Activated T-cell treated with anti-CD3 and anti-CD28 coated beads, Interleukin-2, amount 50 U/mL, for 24 hours (primary cell): ENCODE data around the gene HAUS5.
"Not testable (repeated sequence)": the region's sequence is repeated elsewhere in the genome, so short reads cannot be mapped to it uniquely, and the experiment has no call there.

Source experiments
- DNase-seq: peaks from one replicate; pipeline ENCODE4 v3.0.0-alpha.2; 2020
- H3K27ac Mint-ChIP-seq: 2 replicates; pipeline ENCODE4 v1.8.0; 2020; ENCODE audit warnings: mild to moderate bottlenecking, mixed read lengths
- H3K27me3 Mint-ChIP-seq: 2 replicates; pipeline ENCODE4 v1.8.0; 2020; ENCODE audit warnings: mixed read lengths
- H3K36me3 Mint-ChIP-seq: 2 replicates; pipeline ENCODE4 v1.8.0; 2020; ENCODE audit warnings: low read depth, mixed read lengths
- H3K4me1 Mint-ChIP-seq: 2 replicates; pipeline ENCODE4 v1.8.0; 2020; ENCODE audit warnings: low read depth, mixed read lengths
- H3K4me3 Mint-ChIP-seq: 2 replicates; pipeline ENCODE4 v1.8.0; 2020; ENCODE audit warnings: mild to moderate bottlenecking, moderate library complexity, mixed read lengths
- H3K9me3 Mint-ChIP-seq: 2 replicates; pipeline ENCODE4 v1.8.0; 2020; ENCODE audit warnings: mixed read lengths

The HAUS5 gene

DNA sequence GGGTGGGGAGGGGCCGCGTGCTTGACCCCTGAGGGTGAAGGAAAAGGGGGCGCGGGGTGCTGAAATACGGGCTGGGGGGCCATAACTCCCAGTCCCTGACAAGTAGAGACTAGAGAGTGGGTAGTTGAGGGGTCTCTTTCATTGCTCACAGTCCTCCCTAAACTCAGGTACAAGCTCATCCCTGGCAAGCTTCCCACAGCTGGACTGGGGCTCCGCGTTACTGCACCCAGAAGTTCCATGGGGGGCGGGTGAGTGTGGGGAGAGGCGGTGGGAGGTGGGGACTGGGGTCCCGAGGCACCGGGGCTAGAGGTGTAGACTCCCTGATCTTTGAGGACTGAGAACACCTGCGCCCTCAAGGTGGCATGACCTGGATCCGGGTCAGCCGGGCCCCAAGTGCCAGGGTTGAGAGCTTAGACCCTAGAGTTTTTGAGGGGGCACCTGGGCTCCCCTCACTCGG is 30.3 kb downstream of the HAUS5 start:
- peaks cover 46% of the 10 kb centered on the region for H3K4me1 Mint-ChIP-seq
- H3K27me3 Mint-ChIP-seq, result no peaks in the 10 kb centered on the region
- peak overlapping the region; percentile 79 for H3K4me3 Mint-ChIP-seq
- peaks cover 11% of the 10 kb centered on the region for H3K36me3 Mint-ChIP-seq
- H3K9me3 Mint-ChIP-seq, result no peaks in the 10 kb centered on the region
- no peak for DNase-seq
- peak overlapping the region; percentile 57 for H3K27ac Mint-ChIP-seq

- H3K4me3 Mint-ChIP-seq, result peak overlapping the region; percentile 79
- DNase-seq, result peak; percentile 92
- H3K27me3 Mint-ChIP-seq, result no peaks in the 10 kb centered on the region
- H3K36me3 Mint-ChIP-seq, result peaks cover 8% of the 10 kb centered on the region
- H3K9me3 Mint-ChIP-seq, result no peaks in the 10 kb centered on the region
- peak overlapping the region; percentile 93 for H3K27ac Mint-ChIP-seq
- H3K4me1 Mint-ChIP-seq, result peaks cover 47% of the 10 kb centered on the region
Observed at GRCh38 chr19:35643255-35644205, 31.0 kb downstream of the HAUS5 start.

DNA sequence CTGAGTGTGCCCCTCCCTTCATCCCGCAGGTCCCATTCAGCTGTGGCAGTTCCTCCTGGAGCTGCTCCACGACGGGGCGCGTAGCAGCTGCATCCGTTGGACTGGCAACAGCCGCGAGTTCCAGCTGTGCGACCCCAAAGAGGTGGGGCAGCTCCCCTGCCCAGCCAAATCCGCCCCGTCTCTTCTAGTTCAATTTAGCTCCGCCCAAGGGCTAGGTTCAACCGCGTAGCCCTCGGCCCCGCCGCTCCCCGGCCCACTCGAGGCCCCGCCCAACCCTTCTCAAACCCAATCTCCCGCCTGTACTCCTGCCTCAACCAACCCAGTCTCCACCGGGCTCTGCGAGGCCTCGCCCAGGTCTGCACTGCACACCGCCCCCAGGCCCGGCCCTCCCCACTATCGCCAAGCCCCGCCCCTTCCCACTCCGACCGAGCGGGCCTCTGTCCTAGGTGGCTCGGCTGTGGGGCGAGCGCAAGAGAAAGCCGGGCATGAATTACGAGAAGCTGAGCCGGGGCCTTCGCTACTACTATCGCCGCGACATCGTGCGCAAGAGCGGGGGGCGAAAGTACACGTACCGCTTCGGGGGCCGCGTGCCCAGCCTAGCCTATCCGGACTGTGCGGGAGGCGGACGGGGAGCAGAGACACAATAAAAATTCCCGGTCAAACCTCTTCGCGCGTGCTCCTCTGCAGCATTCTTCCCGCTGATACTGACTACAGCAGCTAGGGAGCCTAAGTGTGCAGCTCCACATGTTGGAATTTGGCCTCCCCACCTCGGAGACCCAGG is 31.9 kb downstream of the HAUS5 start:
- Mint-ChIP-seq H3K27ac (peak overlapping the region; percentile 93), H3K36me3 (peaks cover 12% of the 10 kb centered on the region), H3K27me3 (no peaks in the 10 kb centered on the region), H3K9me3 (no peaks in the 10 kb centered on the region), H3K4me1 (peaks cover 51% of the 10 kb centered on the region), H3K4me3 (peak overlapping the region; percentile 79)
- DNase-seq, result peak; percentile 95

DNA sequence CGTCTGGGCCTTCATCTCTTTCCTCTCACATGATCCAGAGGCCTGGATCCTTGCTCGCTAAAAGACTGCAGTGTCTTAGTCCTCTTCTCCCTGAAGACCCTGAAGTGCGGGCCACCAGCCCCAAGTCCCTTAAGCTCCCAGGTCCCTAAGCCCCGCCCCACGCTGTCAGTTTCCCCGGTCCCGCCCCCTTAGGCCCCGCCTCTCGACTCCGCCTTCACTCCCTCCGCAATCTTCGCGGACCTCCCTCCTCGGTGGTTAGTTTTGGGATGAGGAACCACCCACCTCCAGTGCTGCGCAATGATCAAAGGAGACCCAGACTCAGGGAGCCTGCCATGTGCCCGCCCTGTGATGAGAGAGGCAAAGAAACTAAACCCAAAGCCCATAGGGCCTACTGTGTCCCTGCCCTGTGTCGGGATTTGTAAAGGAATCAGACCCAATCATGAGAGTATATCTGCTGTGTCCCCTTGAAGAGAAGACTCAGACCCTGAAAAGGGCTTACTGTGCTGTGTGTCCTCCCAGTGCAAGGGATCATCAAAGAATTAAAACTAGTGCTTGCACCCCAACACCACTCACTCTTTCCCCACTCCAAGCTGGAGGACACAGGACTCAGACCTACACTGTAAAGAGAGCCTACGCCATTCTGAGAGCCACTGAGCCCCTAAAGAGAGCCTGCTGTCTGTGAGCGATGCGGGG is 32.6 kb downstream of the HAUS5 start:
- H3K27me3 Mint-ChIP-seq, result no peaks in the 10 kb centered on the region
- peak; percentile 88 for DNase-seq
- no peaks in the 10 kb centered on the region for H3K9me3 Mint-ChIP-seq
- peaks cover 19% of the 10 kb centered on the region for H3K36me3 Mint-ChIP-seq
- H3K4me3 Mint-ChIP-seq, result peak overlapping the region; percentile 79
- peaks cover 55% of the 10 kb centered on the region for H3K4me1 Mint-ChIP-seq
- peak overlapping the region; percentile 93 for H3K27ac Mint-ChIP-seq

DNA sequence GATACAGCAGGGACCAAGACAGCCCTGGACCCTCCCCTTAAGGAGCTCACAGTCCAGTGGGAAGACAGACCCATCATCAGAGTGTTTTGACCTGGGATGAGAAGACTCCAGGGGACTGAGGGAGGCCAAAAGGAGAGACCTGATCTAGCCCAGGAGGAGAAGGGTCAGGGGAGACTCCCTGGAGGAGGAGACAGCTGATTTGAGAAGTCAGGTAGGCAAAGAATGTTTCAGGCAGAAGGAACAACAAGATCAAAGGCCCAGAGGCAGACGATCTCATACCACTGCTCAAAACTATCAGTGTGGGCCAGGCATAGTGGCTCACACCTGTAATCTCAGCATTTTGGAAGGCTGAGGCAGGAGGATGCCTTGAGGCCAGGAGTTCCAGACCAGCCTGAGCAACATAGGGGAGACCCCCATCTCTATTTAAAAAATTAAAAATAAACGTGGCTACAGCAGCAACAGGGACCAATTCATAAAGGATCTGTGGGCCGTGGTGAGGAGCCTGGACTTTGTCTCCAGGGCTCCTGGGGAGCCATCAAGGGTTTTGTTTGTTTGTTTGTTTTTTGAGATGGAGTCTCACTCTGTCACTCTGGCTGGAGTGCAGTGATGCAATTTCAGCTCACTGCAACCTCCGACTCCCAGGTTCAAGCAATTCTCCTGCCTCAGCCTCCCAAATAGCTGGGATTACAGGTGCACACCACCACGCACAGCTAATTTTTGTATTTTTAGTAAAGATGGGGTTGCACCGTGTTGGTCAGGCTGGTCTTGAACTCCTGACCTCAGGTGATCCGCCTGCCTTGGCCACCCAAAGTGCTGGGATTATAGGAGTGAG is 33.4 kb downstream of the HAUS5 start:
- no peaks in the 10 kb centered on the region for H3K9me3 Mint-ChIP-seq
- peaks cover 26% of the 10 kb centered on the region for H3K36me3 Mint-ChIP-seq
- H3K27me3 Mint-ChIP-seq, result no peaks in the 10 kb centered on the region
- peak overlapping the region; percentile 93 for H3K27ac Mint-ChIP-seq
- no peak overlapping the region for H3K4me3 Mint-ChIP-seq
- DNase-seq, result no peak
- H3K4me1 Mint-ChIP-seq, result peaks cover 63% of the 10 kb centered on the region

GRCh38 chr19:35648017-35648961 is 35.8 kb downstream of the HAUS5 start, which contains the start of gene COX6B1:
Gene COX6B1 (plus strand): TSS chr19:35648323. CDS start chr19:35651244, 2,921 bp downstream.
- Mint-ChIP-seq H3K4me3 (peak within 1 kb of the TSS; percentile 100), H3K27ac (peak within 1 kb of the TSS; percentile 96), H3K36me3 (peaks cover 41% of the 10 kb centered on the region), H3K4me1 (peaks cover 53% of the 10 kb centered on the region), H3K27me3 (no peaks in the 10 kb centered on the region), H3K9me3 (no peaks in the 10 kb centered on the region)
- peak; percentile 87 for DNase-seq

GRCh38 chr19:35650581-35650980 is 38.0 kb downstream of the HAUS5 start:
- no peak for DNase-seq
- H3K27ac Mint-ChIP-seq, result peak overlapping the region; percentile 77
- peak overlapping the region; percentile 39 for H3K4me3 Mint-ChIP-seq
- H3K27me3 Mint-ChIP-seq, result no peaks in the 10 kb centered on the region
- peaks cover 41% of the 10 kb centered on the region for H3K4me1 Mint-ChIP-seq
- H3K36me3 Mint-ChIP-seq, result peaks cover 62% of the 10 kb centered on the region
- no peaks in the 10 kb centered on the region for H3K9me3 Mint-ChIP-seq

DNA sequence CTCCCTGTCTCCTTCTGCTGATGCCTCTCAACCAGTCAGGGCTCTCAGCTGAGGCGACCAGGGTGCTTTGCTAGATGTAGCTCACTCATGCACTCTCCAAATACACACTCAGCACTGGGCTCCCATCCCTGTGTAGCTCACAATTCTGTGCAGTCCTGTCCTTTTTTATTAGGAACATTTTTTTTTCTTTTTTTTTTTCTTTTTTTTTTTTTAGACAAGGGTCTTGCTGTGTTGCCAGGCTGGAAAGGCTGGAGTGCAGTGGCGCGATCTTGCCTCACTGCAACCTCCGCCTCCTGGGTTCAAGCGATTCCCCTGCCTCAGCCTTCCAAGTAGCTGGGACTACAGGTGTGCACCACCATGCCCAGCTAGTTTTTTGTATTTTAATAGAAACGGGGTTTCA is 42.3 kb downstream of the HAUS5 start:
- not testable (repeated sequence) for H3K9me3 Mint-ChIP-seq, H3K27me3 Mint-ChIP-seq, DNase-seq, H3K4me3 Mint-ChIP-seq, H3K27ac Mint-ChIP-seq
- Mint-ChIP-seq H3K4me1 (peaks cover 29% of the 10 kb centered on the region), H3K36me3 (peaks cover 84% of the 10 kb centered on the region)

DNA sequence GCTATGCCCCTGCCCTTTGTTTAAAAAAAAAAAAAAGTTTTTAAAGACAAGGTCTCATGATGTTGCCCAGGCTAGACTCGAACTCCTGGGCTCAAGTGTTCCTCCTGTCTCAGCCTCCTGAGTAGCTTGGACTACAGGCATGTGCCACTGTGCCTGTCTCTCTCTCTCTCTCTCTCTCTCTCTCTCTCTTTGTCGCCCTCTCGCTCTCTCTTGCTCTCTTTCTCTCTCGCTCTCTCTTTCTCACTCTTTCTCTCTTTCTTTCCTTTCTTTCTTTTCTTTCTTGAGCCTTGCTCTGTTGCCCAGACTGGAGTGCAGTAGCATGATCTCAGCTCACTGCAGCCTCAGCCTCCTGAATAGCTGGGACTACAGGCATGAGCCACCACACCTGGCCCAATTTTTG is 43.1 kb downstream of the HAUS5 start:
- H3K27me3 Mint-ChIP-seq, result no peaks in the 10 kb centered on the region
- H3K9me3 Mint-ChIP-seq, result no peaks in the 10 kb centered on the region
- no peak for DNase-seq
- no peak overlapping the region for H3K4me3 Mint-ChIP-seq
- peak overlapping the region; percentile 15 for H3K27ac Mint-ChIP-seq
- H3K36me3 Mint-ChIP-seq, result peaks cover 83% of the 10 kb centered on the region
- peaks cover 21% of the 10 kb centered on the region for H3K4me1 Mint-ChIP-seq

DNA sequence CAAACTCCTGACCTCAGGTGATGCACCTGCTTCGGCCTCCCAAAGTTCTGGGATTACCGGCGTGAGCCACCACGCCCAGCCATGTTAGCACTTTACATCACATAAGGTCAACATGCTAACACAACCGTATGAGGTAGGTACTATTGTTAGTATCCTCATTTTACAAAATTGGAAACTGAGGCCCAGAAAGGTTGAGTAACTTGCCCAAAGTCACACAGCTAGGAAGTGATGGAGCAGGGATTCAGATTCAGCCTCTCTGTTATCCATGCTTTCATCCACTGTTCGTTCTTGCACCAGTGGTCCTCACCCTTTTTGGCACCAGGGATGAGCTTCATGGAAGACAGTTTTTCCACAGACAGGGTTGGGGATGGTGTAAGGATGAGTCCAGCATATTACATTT is 44.2 kb downstream of the HAUS5 start:
- DNase-seq, result no peak
- Mint-ChIP-seq H3K27ac (no peak overlapping the region), H3K27me3 (no peaks in the 10 kb centered on the region), H3K9me3 (no peaks in the 10 kb centered on the region), H3K36me3 (peaks cover 84% of the 10 kb centered on the region), H3K4me1 (peaks cover 13% of the 10 kb centered on the region), H3K4me3 (no peak overlapping the region)

DNA sequence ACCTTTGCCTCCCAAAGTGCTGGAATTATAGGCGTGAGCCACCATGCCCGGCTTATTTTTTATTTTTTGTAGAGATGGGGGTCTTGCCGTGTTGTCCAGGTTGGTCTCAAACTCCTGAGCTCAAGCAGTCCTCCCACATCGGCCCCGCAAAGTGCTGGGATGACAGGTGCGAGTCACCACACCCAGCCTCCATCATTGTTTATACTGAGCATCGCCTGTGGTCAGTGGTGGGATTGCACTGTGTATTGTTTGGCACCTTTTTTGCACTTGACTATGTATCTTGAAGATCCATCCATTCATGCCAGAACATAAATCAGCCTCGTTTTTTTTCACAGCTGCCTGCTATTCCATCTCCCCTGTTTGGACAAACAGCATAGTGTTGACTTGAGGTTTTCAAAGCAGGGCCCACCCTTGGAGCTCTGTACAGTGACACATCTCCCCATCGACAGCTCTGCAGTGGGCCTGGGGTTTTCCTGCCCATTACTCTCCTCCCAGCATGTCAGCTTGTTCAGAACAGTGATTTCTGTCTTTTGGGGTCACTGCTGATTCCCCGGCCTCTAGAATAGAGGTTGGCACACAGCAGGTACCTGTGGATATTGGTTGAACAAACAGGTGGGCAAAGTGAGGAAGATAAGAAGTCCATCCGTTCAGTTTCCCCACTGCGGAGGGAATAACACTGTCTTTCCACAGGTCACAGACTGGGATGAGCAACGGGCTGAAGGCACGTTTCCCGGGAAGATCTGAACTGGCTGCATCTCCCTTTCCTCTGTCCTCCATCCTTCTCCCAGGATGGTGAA is 45.6 kb downstream of the HAUS5 start:
- H3K9me3 Mint-ChIP-seq, result no peaks in the 10 kb centered on the region

GRCh38 chr19:35661995-35662340 is 49.4 kb downstream of the HAUS5 start:
- Mint-ChIP-seq H3K27me3 (no peaks in the 10 kb centered on the region), H3K4me3 (no peak overlapping the region), H3K9me3 (no peaks in the 10 kb centered on the region), H3K36me3 (peaks cover 82% of the 10 kb centered on the region), H3K4me1 (peaks cover 1% of the 10 kb centered on the region), H3K27ac (no peak overlapping the region)
- no peak for DNase-seq

More for the DNA sequence above, 45.6 kb downstream of the HAUS5 start:
- Mint-ChIP-seq H3K27me3 (no peaks in the 10 kb centered on the region), H3K27ac (no peak overlapping the region), H3K4me3 (no peak overlapping the region), H3K4me1 (peaks cover 11% of the 10 kb centered on the region), H3K36me3 (peaks cover 90% of the 10 kb centered on the region)
- DNase-seq, result no peak
